SU-DHL-6 (cell line): ENCODE data around the gene TMEM182.

Experiments
- H2AFZ ChIP-seq: fragments of 200-600 bp; sonication (generic); 2 replicates; pipeline ENCODE4 v1.6.1; 2014; ENCODE audit warnings: low read depth, mild to moderate bottlenecking, moderate library complexity, mixed read lengths, antibody characterized with exemption, low read length; ENCODE audit not compliant: severe bottlenecking
- H3F3A ChIP-seq: fragments of 200-600 bp; shearing (Covaris generic); 2 replicates; pipeline ENCODE4 v1.6.0; 2016; ENCODE audit warnings: antibody characterized with exemption, mild to moderate bottlenecking; ENCODE audit not compliant: insufficient read depth
- H3K27ac ChIP-seq: fragments of 200-600 bp; sonication (generic); 2 replicates; pipeline ENCODE4 v1.5.1; 2016; ENCODE audit warnings: low read depth, mild to moderate bottlenecking, low read length, moderate library complexity, mixed read lengths
- H3K27me3 ChIP-seq: fragments of 200-600 bp; sonication (generic), shearing (Covaris generic); 2 replicates; pipeline ENCODE4 v1.6.0; 2014; ENCODE audit warnings: mild to moderate bottlenecking, low read length
- H3K36me3 ChIP-seq: fragments of 200-600 bp; sonication (generic); 2 replicates; pipeline ENCODE4 v1.6.1; 2014; ENCODE audit warnings: mild to moderate bottlenecking, low read length, mixed read lengths
- H3K4me2 ChIP-seq: fragments of 300-600, 200-600 bp; shearing (Covaris generic), sonication (generic); 2 replicates; pipeline ENCODE4 v1.6.0; 2014; ENCODE audit warnings: low read length, low read depth, mild to moderate bottlenecking; ENCODE audit not compliant: poor library complexity, severe bottlenecking
- H3K4me3 ChIP-seq: fragments of 200-600 bp; sonication (generic); 2 replicates; pipeline ENCODE4 v1.5.1; 2014; ENCODE audit warnings: antibody characterized with exemption, low read length, mild to moderate bottlenecking, mixed read lengths; ENCODE audit not compliant: insufficient read depth, poor library complexity, severe bottlenecking
- H3K79me2 ChIP-seq: fragments of 200-600 bp; sonication (generic); 2 replicates; pipeline ENCODE4 v1.6.1; 2014; ENCODE audit warnings: mild to moderate bottlenecking, low read length, moderate library complexity; ENCODE audit not compliant: insufficient read depth
- H3K9ac ChIP-seq: fragments of 200-600 bp; sonication (generic); 2 replicates; pipeline ENCODE4 v1.7.0; 2014; ENCODE audit warnings: mild to moderate bottlenecking, low read length
- H3K9me2 ChIP-seq: fragments of 200-600 bp; sonication (generic); replicated peaks from 2 replicates; pipeline ENCODE4 v1.6.1; 2014; ENCODE audit warnings: low read length; ENCODE audit not compliant: insufficient read depth
- H3K9me3 ChIP-seq: fragments of 200-600 bp; sonication (generic); 2 replicates; pipeline ENCODE4 v1.6.1; 2014; ENCODE audit warnings: low read length, mixed read lengths; ENCODE audit not compliant: insufficient read depth
- H4K20me1 ChIP-seq: fragments of 200-600 bp; sonication (generic); 2 replicates; pipeline ENCODE4 v1.6.1; 2014; ENCODE audit warnings: low read depth, mild to moderate bottlenecking, antibody characterized with exemption, low read length, moderate library complexity, mixed read lengths
- CTCF ChIP-seq: fragments of 200-600 bp; sonication (generic); IDR thresholded peaks from one replicate; pipeline ENCODE4 v1.5.1; 2017; ENCODE audit warnings: antibody characterized with exemption, mild to moderate bottlenecking, low read length, moderate library complexity; ENCODE audit not compliant: insufficient read depth, poor library complexity, severe bottlenecking
- EZH2phosphoT487 ChIP-seq: fragments of 200-600 bp; sonication (generic), shearing (Covaris generic); conservative IDR thresholded peaks from 2 replicates; pipeline ENCODE4 v1.6.1; 2018; ENCODE audit warnings: mild to moderate bottlenecking, antibody characterized with exemption, low read length, moderate library complexity, mixed read lengths

Gene TMEM182

GRCh38 chr2:102850888-102851287 lies 89.1 kb downstream of the TMEM182 start:
- H3K27ac ChIP-seq, result no peak overlapping the region
- H4K20me1 ChIP-seq, result no peaks in the 10 kb centered on the region
- no peak overlapping the region for H3K9ac ChIP-seq
- H3F3A ChIP-seq, result no peaks in the 10 kb centered on the region
- H3K27me3 ChIP-seq, result no peaks in the 10 kb centered on the region
- no peaks in the 10 kb centered on the region for H3K9me2 ChIP-seq
- H3K36me3 ChIP-seq, result no peaks in the 10 kb centered on the region
- H2AFZ ChIP-seq, result no peak overlapping the region
- H3K79me2 ChIP-seq, result no peaks in the 10 kb centered on the region
- H3K4me3 ChIP-seq, result no peak overlapping the region
- H3K4me2 ChIP-seq, result no peak overlapping the region
- TF ChIP-seq CTCF (no peak), EZH2phosphoT487 (no peak)
- no peaks in the 10 kb centered on the region for H3K9me3 ChIP-seq

- H4K20me1 ChIP-seq, result no peaks in the 10 kb centered on the region
- no peak overlapping the region for H2AFZ ChIP-seq
- H3K27ac ChIP-seq, result no peak overlapping the region
- TF ChIP-seq CTCF, result no peak
- no peak for TF ChIP-seq EZH2phosphoT487
- no peaks in the 10 kb centered on the region for H3K79me2 ChIP-seq
- no peak overlapping the region for H3K4me3 ChIP-seq
- no peaks in the 10 kb centered on the region for H3K27me3 ChIP-seq
- H3F3A ChIP-seq, result no peaks in the 10 kb centered on the region
- H3K9me2 ChIP-seq, result no peaks in the 10 kb centered on the region
- H3K4me2 ChIP-seq, result no peak overlapping the region
- H3K36me3 ChIP-seq, result no peaks in the 10 kb centered on the region
- H3K9ac ChIP-seq, result no peak overlapping the region
- no peaks in the 10 kb centered on the region for H3K9me3 ChIP-seq
These were observed 91.0 kb downstream of the TMEM182 start for GRCh38 chr2:102852867-102853266.
